ENCODE measurements around the gene FAAH. TPM values are rescaled to one million over a fixed set of nuclear protein-coding genes. Genes with fewer than 3 reads are reported as not detected.

The FAAH gene
- total RNA-seq, 2 experiments from 2014 or later: 21.9 to 25.4 TPM

- no peaks in the 10 kb centered on the region for H3K79me2 ChIP-seq (ENCODE audit: insufficient read depth, low read depth, low read length)
- CTCF ChIA-PET (ENCODE audit: unreplicated experiment): no interaction called here
- H3K9me2 ChIP-seq (ENCODE audit: insufficient read depth, low read length): no peaks in the 10 kb centered on the region
- TF ChIP-seq, protein P1, sequence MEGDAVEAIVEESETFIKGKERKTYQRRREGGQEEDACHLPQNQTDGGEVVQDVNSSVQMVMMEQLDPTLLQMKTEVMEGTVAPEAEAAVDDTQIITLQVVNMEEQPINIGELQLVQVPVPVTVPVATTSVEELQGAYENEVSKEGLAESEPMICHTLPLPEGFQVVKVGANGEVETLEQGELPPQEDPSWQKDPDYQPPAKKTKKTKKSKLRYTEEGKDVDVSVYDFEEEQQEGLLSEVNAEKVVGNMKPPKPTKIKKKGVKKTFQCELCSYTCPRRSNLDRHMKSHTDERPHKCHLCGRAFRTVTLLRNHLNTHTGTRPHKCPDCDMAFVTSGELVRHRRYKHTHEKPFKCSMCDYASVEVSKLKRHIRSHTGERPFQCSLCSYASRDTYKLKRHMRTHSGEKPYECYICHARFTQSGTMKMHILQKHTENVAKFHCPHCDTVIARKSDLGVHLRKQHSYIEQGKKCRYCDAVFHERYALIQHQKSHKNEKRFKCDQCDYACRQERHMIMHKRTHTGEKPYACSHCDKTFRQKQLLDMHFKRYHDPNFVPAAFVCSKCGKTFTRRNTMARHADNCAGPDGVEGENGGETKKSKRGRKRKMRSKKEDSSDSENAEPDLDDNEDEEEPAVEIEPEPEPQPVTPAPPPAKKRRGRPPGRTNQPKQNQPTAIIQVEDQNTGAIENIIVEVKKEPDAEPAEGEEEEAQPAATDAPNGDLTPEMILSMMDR (conservative IDR thresholded peaks at IDR 0.05; ENCODE audit: low read length): no peak
- TF ChIP-seq EZH2phosphoT487 (IDR thresholded peaks at IDR 0.05; ENCODE audit: borderline replicate concordance, low read depth, low read length): no peak
- H3K4me2 ChIP-seq (ENCODE audit: low read length): no peak overlapping the region
- no peaks in the 10 kb centered on the region for H4K20me1 ChIP-seq (ENCODE audit: insufficient read depth, low read length)
- BruUV-seq (replicated peaks): no TSS peak
- H3K4me1 ChIP-seq (ENCODE audit: insufficient read depth, low read length, poor library complexity, severe bottlenecking): peaks cover 4% of the 10 kb centered on the region
- POLR2A ChIA-PET: interaction anchor here (0.6 kb wide), 1 partner anchor 1193 kb away, joined by 3 read pairs; no protein-coding TSS in a partner anchor
- no peaks in the 10 kb centered on the region for H3K9me3 ChIP-seq (ENCODE audit: low read length)
- DNase-seq (ENCODE audit: low spot score): no peak
- H3K27ac ChIP-seq (ENCODE audit: low read depth, low read length, poor library complexity, severe bottlenecking): no peak overlapping the region
- no peak overlapping the region for H3K4me3 ChIP-seq (ENCODE audit: low read depth, low read length, poor library complexity, severe bottlenecking)
- no peaks in the 10 kb centered on the region for H3K36me3 ChIP-seq (ENCODE audit: insufficient read depth, low read length)
- intact Hi-C loops (cut with micrococcal nuclease; ENCODE audit: unreplicated experiment): no loop called here
- H2AFZ ChIP-seq (ENCODE audit: low read length): no peak overlapping the region
Observed at GRCh38 chr1:46438346-46438745, 44.2 kb downstream of the FAAH start.

- POLR2A ChIA-PET: no interaction called here
- intact Hi-C loops (cut with micrococcal nuclease; ENCODE audit: unreplicated experiment): no loop called here
Observed at GRCh38 chr1:46440478-46440877, 46.4 kb downstream of the FAAH start.

More at GRCh38 chr1:46440478-46440877, 46.4 kb downstream of the FAAH start:
- BruUV-seq (replicated peaks): no TSS peak
- TF ChIP-seq EZH2phosphoT487 (IDR thresholded peaks at IDR 0.05; ENCODE audit: borderline replicate concordance, low read depth, low read length): no peak
- TF ChIP-seq, protein P1 (conservative IDR thresholded peaks at IDR 0.05; ENCODE audit: low read length): no peak
- H3K9me2 ChIP-seq (ENCODE audit: insufficient read depth, low read length): no peaks in the 10 kb centered on the region
- H3K27ac ChIP-seq (ENCODE audit: low read depth, low read length, poor library complexity, severe bottlenecking): no peak overlapping the region
- H3K36me3 ChIP-seq (ENCODE audit: insufficient read depth, low read length): no peaks in the 10 kb centered on the region
- no peak overlapping the region for H3K4me2 ChIP-seq (ENCODE audit: low read length)
- H3K4me1 ChIP-seq (ENCODE audit: insufficient read depth, low read length, poor library complexity, severe bottlenecking): peaks cover 4% of the 10 kb centered on the region
- no peaks in the 10 kb centered on the region for H3K9me3 ChIP-seq (ENCODE audit: low read length)
- H3K79me2 ChIP-seq (ENCODE audit: insufficient read depth, low read depth, low read length): no peaks in the 10 kb centered on the region
- H2AFZ ChIP-seq (ENCODE audit: low read length): no peak overlapping the region
- CTCF ChIA-PET (ENCODE audit: unreplicated experiment): no interaction called here
- H3K4me3 ChIP-seq (ENCODE audit: low read depth, low read length, poor library complexity, severe bottlenecking): no peak overlapping the region
- DNase-seq (ENCODE audit: low spot score): no peak
- H4K20me1 ChIP-seq (ENCODE audit: insufficient read depth, low read length): no peaks in the 10 kb centered on the region

All from OCI-LY7 (cell line).